ENCODE data around the gene MPRIP. TPM values are rescaled to one million over a fixed set of nuclear protein-coding genes. Genes with fewer than 3 reads are reported as not detected.

The MPRIP gene
- total and polyA plus RNA-seq, 12 donors: 88.5 to 234 (median 175) TPM

DNA sequence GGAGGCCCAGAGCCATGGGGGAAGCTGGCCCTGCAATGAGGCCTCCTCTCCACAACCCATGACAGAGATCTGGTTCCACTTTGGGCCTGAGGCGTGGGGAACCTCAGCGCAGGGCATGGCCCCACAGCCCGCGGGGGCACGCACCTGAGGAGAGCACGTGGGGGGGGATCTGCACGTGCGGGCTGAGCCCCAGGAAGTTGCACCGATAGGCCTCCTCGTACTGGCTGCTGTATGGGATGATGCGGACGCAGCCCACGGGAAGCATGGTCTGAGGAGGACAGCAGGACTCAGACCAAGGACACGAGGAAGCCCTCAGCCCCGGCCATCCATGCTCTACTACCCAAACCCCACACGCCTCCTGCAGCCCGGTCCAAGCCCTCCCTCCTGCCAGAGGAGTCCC is 174.0 kb downstream of the MPRIP start:
- H3K36me3 ChIP-seq (replicated peaks in 1 of 2): peaks cover 0 to 93% of the 10 kb centered on the region in 2 donors
- no peak for DNase-seq
- H3K27ac ChIP-seq: no peak overlapping the region
- no peak overlapping the region for H3K4me3 ChIP-seq
- no peaks in the 10 kb centered on the region for H3K27me3 ChIP-seq
- no peak for TF ChIP-seq POLR2A (IDR thresholded peaks at IDR 0.05)
- TF ChIP-seq, protein P1, sequence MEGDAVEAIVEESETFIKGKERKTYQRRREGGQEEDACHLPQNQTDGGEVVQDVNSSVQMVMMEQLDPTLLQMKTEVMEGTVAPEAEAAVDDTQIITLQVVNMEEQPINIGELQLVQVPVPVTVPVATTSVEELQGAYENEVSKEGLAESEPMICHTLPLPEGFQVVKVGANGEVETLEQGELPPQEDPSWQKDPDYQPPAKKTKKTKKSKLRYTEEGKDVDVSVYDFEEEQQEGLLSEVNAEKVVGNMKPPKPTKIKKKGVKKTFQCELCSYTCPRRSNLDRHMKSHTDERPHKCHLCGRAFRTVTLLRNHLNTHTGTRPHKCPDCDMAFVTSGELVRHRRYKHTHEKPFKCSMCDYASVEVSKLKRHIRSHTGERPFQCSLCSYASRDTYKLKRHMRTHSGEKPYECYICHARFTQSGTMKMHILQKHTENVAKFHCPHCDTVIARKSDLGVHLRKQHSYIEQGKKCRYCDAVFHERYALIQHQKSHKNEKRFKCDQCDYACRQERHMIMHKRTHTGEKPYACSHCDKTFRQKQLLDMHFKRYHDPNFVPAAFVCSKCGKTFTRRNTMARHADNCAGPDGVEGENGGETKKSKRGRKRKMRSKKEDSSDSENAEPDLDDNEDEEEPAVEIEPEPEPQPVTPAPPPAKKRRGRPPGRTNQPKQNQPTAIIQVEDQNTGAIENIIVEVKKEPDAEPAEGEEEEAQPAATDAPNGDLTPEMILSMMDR (IDR thresholded peaks at IDR 0.05): no peak
- WGBS, 4 donors: 85 to 100% (median 92%) methylated on average over 3 to 17 of the region's 17 CpGs
- no peaks in the 10 kb centered on the region for H3K4me1 ChIP-seq (replicated peaks in 1 of 2)
- H3K9me3 ChIP-seq (replicated peaks in 1 of 3): no peaks in the 10 kb centered on the region
- intact Hi-C loops (cut with DNase I): no loop called here

DNA sequence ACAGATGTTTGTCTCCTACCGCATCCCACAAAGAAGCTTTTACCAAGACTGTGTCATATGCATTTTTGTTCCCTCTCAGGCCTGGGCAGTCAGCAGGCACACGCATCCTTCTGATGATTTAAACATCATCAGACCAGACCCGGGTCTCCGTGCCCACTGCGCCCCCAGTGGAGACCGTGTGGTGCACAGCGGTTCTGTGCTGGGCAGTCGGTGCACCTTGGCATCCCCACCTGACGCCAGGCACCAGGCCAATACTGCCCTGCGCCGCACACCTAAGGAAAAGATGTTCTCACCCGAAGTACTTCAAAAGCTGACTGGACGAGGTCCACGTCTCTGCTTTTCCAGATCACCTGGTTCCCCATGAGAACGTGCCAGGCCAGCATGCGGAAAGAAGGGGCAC is 174.5 kb downstream of the MPRIP start:
- intact Hi-C loops (cut with DNase I): no loop called here
- Histone ChIP-seq H3K27me3 (no peaks in the 10 kb centered on the region), H3K36me3 (replicated peaks in 1 of 2) (peaks cover 0 to 98% of the 10 kb centered on the region in 2 donors), H3K27ac (no peak overlapping the region), H3K4me3 (no peak overlapping the region), H3K9me3 (replicated peaks in 1 of 3) (no peaks in the 10 kb centered on the region), H3K4me1 (replicated peaks in 1 of 2) (no peaks in the 10 kb centered on the region)
- WGBS, 4 donors: 83 to 93% (median 89%) methylated on average over 15 to 16 of the region's 16 CpGs
- TF ChIP-seq, protein P1 (IDR thresholded peaks at IDR 0.05): no peak
- TF ChIP-seq POLR2A (IDR thresholded peaks at IDR 0.05): no peak
- no peak for DNase-seq

DNA sequence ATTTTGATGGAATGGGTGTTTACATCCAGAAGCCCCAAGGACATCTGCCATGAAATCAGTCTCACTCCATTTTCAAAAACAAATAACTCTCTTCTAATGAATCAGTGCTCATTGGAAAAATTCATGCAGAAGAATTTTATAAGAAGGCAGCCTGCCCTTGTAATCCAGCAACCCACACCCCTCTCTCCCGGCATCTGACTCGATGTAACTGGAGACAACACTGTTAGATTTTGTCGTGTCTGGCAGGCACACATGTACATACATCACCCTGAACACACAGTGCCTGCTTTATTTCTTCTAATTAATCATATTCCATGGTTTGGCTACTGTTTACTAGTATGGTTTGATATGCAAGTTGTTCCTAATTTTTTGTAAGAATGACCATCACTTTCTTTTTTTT is 175.7 kb downstream of the MPRIP start:
- Histone ChIP-seq H3K4me3 (no peak overlapping the region), H3K36me3 (replicated peaks in 1 of 2) (peaks cover 0 to 99% of the 10 kb centered on the region in 2 donors), H3K4me1 (replicated peaks in 1 of 2) (no peaks in the 10 kb centered on the region), H3K27me3 (no peaks in the 10 kb centered on the region), H3K27ac (no peak overlapping the region), H3K9me3 (replicated peaks in 1 of 3) (no peaks in the 10 kb centered on the region)
- no peak for DNase-seq
- intact Hi-C loops (cut with DNase I): no loop called here
- WGBS, 4 donors: 72 to 88% (median 82%) methylated on average over 3 of the region's 3 CpGs
- TF ChIP-seq, protein P1 (IDR thresholded peaks at IDR 0.05): no peak
- no peak for TF ChIP-seq POLR2A (IDR thresholded peaks at IDR 0.05)

DNA sequence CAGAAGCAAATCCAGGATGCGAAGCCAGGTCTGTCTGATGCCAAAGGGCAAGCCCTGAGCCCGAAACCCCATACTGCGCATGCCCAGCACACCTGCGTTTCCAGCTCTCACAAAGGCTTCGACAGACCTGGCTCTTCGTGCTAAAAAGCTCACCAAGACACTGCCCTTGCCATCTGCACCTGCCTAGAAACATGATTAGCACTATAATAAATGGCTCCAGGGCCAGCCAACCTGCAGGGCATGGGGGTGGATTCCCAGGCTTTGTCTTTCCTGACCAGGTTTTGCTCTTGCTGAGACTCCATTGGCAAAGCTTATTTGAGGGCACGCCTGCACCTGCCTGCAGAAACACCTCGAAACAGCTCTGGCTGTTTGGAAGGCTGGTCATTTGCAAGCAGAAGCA is 178.3 kb downstream of the MPRIP start:
- intact Hi-C loops (cut with DNase I): no loop called here
- no peak overlapping the region for H3K27ac ChIP-seq
- no peak for DNase-seq

More for the DNA sequence above, 178.3 kb downstream of the MPRIP start:
- no peaks in the 10 kb centered on the region for H3K9me3 ChIP-seq (replicated peaks in 1 of 3)
- no peak for TF ChIP-seq POLR2A (IDR thresholded peaks at IDR 0.05)
- TF ChIP-seq, protein P1 (IDR thresholded peaks at IDR 0.05): no peak
- WGBS, 4 donors: 88 to 100% (median 99%) methylated on average over 3 to 8 of the region's 8 CpGs
- H3K27me3 ChIP-seq: no peaks in the 10 kb centered on the region
- peaks cover 0 to 99% of the 10 kb centered on the region in 2 donors for H3K36me3 ChIP-seq (replicated peaks in 1 of 2)
- no peaks in the 10 kb centered on the region for H3K4me1 ChIP-seq (replicated peaks in 1 of 2)
- H3K4me3 ChIP-seq: no peak overlapping the region
